Right lobe of liver (tissue), 4 donors: ENCODE measurements around the gene CRYBA2.

Experiments used
- CTCF ChIP-seq, 4 donors: fragments of 200-600 bp in 3 of 4; fragments of 450-650 bp in 1 of 4; IDR thresholded peaks; one replicate each; pipeline versions ENCODE4 v1.5.1 to v1.8.0; 2016 to 2022; ENCODE audit warnings: antibody characterized with exemption in 4 of 4, mild to moderate bottlenecking in 2 of 4
- POLR2A ChIP-seq: fragments of 450-650 bp; IDR thresholded peaks from one replicate; pipeline ENCODE4 v1.6.1; 2017; ENCODE audit warnings: antibody characterized with exemption, mild to moderate bottlenecking
- donor health status: DM: no; HTN: no; CAD: no.
- donor health status: DM: no; HTN: no; CAD: no.
- donor health status: DM: no; HTN: yes; CAD: no.

DNA sequence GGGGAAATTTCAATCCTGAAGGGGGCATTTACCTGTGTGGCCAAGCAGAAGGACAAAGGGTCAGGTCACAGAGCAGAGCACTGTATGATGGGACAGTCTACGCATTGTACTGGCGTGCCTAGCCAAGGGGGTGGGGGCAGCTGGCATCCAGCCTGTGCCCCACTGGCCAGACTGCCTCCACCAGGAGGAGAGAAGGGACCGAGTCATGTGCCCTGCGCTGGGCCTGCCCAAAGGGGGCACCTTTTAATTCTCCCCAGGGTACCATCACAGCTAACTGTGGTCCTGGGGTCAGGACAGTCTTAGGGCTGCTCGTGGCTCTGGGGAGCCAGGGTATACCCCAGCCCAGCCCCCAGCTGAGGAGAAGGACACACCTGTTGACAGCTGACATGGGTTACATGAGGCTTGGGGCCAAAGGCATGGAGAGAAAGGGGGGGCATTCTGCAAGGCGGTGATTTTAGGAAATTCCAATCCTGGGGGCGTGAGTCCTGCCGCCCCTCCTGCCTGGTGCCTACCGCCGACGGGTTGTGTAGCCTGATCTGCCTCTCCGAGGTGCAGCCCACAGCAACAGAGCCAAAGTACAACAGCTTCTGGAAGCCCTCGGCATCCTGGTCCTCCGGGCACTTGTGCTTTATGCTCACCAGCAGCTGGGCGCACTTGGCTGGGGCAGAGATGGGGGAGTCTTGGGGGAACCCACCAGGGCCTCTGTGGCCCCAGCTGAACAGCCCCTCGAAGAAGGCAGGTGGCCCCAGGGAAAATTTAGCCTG is 37.1 kb upstream of the CRYBA2 start:
- TF ChIP-seq CTCF (IDR thresholded peaks at IDR 0.05) (no peak), POLR2A (no peak)
